GM21381 (cell line): ENCODE data around the gene TCERG1L.
"Not testable (repeated sequence)": the region's sequence is repeated elsewhere in the genome, so short reads cannot be mapped to it uniquely, and the experiment has no call there.

Experiments
- ATAC-seq: cut with Tn5 transposase; IDR thresholded peaks from one replicate; pipeline ENCODE4 v1.9.1; 2021; ENCODE audit warnings: mild to moderate bottlenecking, moderate library complexity; ENCODE audit not compliant: unreplicated experiment

The TCERG1L gene

DNA sequence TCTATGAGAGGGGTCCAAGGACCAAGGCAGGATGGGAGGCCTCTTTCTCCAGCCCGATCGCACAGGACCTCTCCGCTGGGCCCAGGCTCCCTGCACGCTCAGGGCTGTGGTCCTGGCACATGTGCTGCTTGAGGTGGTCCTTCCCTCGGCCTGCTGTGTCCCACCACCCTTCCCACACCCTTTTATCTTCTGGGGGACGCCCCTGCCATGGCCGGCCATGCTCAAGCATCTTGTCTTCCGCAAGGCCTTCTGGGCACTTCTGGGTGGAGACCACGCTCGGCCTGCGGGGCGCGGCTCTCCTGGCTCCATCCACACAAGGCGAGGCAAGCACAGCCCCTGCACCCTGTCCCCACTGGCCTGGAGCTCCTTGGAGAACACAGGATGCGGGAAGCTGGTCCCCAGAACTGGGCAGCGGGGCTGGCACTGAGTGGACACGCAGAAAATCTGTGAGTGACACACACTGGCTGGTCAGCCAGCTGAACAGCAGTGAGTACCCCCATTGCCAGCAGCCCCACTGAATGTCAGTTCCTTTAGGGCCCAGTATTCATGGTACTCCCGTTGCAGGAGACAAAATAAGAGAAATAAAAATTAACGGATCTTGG lies 115.9 kb downstream of the TCERG1L start:
- no peak for ATAC-seq

DNA sequence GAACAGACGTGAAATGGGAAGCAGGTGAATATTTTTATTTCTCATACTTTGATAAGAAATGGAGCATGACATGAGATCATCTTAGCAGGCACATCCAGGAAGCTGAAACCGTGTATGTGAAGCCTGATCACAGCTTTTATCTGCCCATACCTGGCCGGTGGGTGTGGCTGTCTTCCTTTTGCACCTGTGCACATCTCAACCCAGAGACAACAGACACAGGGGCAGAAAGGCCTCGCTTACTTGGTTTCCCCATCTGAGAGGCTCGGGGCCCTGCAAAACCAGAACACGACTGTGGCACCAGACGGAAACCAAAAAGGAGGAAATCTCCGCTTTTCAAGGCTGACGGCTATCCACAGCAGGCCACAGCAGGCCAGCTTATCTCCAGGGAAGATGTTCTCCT lies 116.4 kb downstream of the TCERG1L start:
- no peak for ATAC-seq

DNA sequence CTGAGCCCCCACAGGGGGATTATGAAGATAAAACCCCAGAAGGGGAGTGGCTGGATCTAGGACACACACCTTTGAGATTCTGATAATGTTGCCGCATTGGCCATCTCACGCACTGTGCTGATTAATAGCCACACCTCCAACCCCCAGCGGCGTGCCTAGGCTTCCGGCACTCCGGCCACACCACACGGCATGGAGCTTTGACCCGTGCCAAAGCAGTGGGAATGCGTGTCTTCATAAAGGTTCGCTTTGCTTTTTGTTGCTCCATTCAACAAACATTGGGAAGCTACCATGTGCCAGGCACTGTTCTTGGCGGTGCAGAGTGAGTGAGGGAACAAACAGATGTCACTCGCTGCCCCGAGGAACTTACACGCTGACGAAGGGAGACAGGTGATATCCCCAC lies 117.6 kb downstream of the TCERG1L start:
- ATAC-seq, result no peak

DNA sequence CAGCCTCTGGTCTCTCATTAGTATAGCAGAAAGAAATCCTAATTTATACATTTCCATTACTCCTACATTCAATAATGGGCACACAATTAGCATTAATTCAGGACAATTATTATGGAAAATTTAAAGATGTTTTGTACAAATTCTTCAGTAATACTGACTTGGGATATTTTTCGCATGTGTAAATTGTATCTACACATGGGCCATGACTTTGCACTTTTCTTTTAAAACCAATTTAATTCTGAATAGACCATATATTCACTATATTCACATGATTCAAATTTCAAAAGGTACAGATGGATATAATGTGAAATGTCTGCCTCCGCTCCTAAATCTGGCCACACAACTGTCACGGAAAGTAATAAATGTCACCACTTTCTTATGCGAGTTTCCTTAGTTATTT lies 123.0 kb downstream of the TCERG1L start:
- no peak for ATAC-seq

DNA sequence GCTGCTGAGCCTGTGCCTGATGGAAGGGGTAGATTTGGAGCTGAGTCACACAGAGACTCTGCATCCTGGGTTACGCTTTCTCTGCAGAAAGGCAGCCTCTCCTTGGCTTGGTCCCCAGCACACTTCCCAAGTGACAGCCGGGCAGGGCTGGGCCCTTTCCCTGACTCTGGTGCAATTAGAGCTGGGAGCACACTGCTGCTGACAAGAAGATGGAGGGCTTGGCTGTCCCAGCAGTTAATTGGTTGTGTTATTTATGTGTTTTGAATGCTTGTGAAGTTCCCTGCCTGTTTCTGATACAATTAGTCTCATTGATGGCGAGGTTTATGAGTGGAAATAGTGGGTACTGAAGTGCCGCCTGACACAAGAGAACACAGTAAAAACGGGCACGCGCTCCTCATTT lies 123.6 kb downstream of the TCERG1L start:
- ATAC-seq, result no peak

DNA sequence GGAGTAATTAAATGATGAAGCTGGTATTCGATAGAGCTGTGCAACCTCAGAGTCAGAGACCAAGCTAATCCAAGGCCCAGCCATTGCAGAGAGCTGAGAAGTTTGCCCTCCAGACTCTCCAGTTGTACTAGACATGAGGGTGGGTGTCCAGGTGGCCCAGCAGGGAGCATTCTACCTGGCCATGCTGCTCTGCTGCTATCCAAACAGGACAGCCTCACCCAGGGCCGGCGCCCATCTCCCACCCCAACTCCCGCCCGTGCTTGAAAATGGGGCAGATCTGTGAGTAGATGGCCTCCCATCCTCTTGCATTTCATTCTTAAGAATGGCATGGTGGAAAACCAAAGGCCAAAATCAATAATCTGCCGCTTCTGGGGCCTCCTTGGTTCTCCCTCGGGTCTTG lies 124.2 kb downstream of the TCERG1L start:
- no peak for ATAC-seq

DNA sequence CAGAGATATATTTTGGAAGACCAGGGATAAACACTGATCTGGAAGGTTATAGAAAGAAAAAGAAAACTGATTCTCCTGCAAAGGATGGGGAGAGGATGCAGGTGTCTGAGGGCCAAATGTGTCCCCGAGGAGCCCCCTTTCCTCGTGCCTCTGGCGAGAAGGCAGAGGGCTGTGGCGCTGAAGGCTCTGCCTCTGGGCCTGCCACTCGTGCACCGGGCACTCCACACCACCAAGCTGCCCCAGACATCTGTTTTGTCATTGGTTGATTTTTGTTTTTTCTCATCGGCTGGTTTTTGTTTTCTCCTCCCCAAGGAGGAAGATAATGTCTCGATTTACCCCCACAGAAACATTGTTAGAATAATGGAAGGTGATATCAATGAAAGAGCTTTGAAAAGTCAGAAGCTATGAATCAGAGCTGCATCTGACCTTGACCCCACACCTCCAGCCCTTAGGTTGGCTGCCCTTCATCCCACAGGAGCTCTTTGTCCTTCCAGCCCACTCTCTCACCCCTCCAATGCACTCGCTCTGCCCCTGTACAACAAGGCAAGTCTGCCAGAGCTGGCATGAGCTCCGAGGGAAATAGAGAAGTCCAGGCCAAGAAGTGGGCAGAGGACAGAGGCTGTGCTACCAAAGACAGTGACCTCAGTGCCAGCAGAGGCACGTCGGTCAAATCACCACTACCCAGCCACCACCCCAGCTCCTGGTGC lies 124.8 kb downstream of the TCERG1L start:
- no peak for ATAC-seq

DNA sequence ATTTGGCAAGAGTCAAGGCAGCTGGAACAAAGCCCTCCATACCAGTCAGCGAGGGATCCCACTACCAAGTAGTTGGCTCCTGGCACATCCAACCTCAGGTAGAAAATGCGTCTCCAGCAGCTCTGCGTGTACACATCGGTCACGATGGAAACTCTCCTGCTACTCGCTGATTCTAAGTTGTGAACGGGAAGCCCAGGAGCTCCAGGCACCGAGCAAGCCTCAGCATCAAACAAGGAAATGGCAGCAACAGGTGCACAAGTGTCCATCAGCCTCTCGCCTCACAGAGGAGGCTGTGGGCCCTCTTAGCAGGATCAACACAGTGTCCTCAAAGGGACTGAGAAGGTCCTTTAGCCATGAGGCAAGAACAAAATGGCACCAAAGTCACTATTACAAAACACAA lies 127.0 kb downstream of the TCERG1L start:
- ATAC-seq, result no peak

DNA sequence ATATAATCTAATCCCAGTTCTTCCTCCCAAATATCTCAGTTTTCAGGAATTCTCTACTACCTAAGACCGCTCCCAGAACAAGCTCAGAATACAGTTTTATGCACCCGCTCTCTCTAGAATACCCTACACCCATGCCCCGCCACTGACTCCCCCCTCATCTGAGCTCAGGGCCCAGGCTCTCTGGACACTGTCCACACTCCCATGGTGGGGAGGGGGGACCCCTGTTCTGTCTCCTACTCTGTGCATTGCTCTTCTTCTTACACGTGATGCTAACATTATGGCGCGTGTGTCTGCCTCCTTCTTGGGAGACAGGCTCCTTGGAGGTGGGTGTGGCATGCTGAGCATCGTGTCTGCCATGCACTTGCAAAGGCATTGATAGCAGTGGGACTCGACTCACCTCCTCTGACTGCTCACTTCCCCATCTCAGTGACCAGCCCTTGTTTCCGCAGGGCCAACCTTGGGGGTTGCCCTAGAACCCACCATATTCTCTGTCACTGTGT lies 127.9 kb downstream of the TCERG1L start:
- no peak for ATAC-seq

DNA sequence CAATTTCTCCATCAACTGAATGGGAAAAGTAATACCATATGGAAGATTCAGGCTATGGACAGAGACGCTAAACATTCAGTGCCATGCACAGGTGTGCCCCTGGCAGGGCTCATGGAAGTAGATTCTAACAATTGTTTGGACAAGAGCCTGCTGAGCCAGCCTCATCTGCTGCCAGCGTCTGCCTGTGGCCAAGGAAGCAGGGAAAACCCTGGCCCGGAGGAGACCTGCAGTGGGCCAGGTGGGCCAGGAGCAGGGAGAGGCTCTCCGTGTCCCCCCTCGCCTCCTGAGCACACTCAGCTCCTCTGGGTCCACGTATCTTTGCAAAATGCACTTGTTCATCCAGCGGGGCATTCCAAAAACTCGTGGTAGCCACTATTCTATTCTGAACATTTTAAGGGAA lies 130.1 kb downstream of the TCERG1L start:
- no peak for ATAC-seq

DNA sequence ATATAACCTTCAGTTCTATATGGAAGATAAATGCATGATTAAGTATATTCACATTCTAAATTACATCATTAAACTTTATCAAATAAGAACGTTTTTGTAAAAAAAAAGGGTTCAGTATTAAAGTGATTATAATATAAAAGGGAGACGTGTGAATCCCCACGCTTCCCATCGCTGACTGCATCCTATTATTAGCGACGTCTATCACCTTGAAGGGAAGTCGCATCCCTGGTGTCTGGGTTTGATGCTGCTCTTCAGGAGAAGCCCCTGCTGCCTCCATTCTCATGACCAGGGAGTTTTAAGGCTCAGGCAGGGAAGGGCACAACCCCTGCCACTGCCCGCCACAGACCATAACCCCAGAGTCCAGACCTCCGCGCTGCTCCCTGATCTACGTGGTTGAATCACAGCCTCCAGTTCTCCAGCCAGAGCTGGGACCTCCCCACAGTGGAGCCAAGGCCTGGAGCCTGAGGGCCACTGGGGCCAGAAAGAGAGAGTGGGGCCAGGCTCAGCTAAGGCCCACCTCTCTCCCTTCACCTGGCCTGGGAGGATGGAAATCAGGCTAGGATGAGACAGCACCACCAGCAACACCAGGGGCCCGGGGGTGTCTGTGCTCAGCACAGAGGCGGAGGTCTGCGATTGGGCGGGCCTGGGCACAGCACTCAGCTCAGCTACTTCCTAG lies 130.6 kb downstream of the TCERG1L start:
- ATAC-seq, result no peak

DNA sequence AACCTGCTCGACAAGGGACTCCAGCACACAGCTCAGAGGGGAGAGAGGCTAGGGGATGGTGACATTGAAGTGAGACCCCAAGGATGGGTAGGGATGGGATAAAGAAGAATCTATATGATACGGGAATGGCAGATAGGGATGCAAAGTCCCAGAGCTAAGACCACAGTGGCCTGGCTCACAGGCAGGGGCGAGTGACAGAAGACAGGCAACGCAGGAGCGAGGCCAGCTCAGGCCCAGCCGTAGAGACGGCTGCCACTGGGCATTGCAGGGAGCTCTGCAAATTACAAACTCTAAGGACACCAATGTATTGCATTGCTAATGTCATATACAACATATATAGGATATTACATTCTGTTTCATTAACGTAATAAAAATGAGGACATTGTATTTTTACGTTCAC lies 131.4 kb downstream of the TCERG1L start:
- no peak for ATAC-seq

DNA sequence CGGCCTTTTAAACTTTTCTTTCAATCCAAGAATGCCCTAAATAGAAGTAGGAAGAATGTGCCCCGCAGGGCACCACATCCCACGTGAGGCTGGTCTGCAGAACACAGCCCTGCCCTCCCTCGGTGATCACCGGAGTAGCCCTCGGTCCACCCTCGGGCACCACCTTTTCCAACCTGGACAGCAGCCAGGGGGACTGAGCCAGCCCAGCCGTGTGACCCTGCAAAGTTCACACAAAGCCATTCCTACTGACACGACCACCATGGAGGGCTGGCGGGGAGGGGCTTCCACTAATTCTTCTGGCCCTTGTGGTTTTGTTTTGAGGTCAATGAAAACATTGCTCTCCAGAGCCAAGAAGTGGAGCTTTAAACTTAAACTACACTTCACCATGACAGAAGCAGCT lies 132.2 kb downstream of the TCERG1L start:
- ATAC-seq, result no peak

DNA sequence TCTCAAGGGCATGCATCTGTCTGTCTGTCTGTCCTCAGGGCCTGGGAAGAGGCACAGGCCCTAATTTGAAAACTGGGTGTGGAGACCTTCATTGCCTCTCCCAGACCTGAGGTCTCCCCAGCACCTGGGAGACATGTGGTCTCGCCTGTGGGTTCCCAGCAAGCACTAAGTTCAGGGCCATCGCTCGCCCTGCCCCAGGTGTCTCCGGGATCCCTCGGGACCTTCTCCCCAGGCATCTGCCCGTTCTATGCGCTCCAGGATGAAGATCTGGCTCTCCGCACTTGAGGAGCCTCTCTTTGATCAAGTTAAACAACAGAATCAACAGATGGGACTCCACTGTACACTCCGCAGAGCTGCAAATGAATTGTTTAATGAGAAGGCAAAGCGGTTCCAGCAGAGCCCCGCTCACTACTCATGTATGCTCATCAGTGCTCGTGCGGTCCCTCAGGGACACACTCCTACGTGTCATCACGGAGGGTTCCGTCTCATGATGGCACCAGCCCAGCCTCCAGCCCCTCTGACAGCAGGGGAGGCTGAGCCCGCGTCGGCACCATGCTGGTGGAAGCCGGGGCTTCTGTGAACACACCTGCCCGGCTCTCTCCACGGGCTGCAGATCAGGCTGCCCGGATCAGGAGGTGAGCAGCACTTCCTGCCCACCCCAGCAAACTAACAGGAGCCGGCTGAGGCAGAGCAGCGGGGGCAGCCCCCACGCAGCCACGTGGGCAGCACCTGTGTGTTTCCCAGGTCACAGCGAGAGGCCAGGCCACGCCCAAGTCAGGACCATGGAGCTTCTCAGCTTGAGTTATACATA lies 132.8 kb downstream of the TCERG1L start:
- no peak for ATAC-seq

DNA sequence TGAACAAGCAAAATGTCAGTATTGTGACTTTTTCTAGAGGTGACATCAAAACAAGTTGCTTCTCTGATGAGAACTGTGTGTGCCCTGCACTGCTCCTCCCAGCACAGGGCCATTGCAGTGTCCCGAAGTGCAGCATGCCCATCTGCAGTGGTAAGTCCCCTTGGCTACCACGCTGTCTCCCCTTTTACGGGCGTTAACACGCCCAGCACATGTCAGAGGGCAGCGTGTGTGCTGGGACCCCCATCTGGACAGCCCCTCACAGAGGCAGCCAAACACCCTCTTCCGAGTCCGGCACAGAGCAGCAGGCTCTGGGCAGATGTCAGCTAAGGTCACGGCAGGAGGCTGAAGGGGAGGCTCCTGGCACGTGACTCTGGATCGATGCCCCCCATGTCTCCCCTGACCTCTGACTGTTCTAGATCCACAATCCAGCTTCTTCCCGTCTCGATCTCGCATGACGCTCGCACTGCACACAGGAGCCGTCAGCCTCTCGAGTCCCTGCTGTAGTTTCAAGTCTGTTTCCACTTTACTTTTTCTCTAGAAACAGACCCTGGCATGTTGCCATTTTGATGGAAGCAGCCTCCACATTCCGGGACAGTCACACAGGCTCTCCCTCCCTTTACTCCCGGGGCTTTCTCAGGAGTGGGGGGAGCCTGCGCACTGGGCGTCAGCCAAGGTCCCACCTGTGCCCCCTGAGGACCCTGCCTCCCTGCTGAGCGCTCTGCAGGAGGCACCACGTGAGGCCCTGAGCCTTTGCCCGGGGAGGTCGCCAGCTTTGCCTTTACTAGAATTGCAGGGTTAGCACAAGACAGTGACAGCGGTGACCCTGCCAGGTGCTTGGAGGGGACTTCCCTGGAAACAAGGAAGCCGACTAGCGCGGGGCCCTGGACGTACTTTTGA lies 133.8 kb downstream of the TCERG1L start:
- no peak for ATAC-seq

DNA sequence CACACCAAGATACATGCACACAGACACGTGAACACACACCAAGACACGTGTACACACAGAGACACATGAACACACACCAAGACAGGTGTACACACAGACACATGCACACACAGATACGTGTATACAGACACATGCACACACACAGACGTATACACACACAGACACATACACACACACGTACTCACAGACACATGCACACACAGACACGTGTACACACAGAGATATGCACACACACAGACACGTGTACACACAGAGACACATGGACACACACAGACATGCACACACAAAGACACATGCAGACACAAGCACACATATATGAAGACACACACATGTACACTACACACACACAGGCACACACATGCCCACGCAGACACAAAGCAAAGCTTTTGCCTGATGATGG lies 134.6 kb downstream of the TCERG1L start:
- ATAC-seq, result no peak

DNA sequence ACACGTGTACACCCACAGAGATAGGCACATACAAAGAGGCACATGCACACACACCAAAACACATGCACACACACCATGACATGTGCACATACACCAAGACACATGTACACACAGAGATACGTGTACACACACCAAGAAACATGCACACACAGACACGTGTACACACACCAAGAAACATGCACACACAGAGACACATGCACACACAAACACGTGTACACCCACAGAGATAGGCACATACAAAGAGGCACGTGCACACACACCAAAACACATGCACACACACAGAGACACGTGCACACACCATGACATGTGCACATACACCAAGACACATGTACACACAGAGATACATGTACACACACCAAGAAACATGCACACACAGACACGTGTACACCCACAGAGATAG lies 135.2 kb downstream of the TCERG1L start:
- not testable (repeated sequence) for ATAC-seq

DNA sequence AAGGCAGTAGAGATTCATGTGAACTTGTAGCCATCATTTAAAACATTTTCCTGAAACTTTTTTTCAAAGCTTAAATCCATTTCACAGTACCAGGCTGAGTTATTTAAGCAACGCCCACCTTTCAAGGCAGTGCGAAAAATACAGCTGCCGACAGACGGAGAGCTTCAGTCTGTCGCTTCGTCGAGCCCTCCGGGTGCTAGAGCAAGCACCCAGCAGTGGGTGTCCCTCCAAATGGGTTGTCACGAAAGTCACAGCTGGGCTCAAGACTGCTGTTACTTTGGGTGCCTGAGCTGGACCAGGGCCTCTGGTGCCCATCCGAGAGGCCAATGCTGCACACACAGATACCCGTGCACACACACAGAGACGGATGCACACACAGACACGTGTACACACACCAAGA lies 135.6 kb downstream of the TCERG1L start:
- ATAC-seq, result no peak

DNA sequence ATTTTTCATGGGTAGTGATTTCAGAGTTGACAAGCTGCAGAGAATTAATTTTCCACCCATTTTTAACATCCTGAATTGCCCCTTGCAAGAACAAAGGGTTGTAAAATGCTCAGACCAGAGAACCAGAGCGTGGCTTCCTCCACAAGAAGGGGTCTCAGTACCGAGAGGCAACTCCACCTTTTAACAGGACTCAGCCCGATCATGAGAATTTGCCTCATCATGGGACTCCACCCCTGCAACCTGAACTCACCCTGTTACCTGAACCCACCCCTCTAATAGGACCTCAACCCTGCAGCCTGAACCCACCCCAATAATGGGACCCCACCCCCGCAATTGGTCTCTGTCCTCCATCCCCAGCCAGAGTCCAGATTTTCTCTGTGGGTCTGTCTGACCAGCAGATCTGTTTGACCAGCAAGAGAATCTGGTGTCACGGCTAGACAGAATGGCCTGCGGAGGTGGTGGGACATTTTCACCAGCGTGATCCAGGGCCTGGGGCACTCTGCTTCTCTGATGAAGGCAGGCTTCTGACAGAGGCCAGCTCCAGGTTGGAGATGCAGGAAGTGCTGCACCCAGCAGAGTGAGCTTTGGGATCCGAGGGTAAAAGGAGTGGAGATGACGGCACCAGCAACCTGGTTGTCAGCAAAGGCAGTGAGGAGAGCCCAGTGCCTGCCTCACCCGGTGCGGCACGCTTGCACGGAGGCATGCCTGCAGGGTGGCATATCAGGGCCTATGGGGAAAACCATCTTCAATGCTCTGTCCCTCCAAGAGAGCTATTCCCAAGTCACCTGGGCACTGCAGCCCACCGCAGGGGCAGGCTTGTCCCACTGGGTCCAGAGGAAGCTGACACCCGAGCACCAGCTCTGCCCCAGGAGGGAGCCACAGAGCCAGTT lies 136.6 kb downstream of the TCERG1L start:
- ATAC-seq, result no peak
